ENCODE results near the gene TLE1.
"Not testable (repeated sequence)": the region's sequence is repeated elsewhere in the genome, so short reads cannot be mapped to it uniquely, and the experiment has no call there.

TLE1 gene

DNA sequence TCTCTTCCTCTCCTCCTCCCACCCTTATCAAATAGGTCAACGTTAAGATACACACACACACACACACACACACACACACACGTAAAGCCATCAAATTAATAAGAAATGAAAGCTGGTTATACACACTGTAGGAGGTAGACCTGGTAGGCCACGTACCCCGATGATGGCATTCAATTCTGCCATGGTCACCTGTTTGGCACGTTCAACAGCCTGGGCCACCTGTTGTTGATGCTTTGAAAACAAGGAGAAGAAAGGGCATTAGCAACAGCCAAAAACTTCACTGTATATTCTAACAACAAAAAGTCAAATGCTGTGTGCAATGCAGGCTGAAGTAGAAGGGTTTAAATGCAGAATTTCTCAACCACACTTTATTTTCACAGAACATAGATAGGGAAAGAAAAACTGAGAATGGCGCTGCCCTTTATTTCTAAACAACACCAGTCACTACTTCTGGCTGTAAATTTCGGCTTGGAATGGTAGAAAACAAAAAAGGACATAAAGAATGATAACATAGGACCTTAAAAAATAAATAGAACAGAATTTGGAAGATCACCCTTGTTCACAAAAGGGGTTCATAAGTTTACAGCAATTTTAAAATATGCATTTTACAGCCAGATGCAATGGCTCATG is 37.2 kb downstream of the TLE1 start:
- DNase-seq (ENCODE audit: low spot score) = no peak

DNA sequence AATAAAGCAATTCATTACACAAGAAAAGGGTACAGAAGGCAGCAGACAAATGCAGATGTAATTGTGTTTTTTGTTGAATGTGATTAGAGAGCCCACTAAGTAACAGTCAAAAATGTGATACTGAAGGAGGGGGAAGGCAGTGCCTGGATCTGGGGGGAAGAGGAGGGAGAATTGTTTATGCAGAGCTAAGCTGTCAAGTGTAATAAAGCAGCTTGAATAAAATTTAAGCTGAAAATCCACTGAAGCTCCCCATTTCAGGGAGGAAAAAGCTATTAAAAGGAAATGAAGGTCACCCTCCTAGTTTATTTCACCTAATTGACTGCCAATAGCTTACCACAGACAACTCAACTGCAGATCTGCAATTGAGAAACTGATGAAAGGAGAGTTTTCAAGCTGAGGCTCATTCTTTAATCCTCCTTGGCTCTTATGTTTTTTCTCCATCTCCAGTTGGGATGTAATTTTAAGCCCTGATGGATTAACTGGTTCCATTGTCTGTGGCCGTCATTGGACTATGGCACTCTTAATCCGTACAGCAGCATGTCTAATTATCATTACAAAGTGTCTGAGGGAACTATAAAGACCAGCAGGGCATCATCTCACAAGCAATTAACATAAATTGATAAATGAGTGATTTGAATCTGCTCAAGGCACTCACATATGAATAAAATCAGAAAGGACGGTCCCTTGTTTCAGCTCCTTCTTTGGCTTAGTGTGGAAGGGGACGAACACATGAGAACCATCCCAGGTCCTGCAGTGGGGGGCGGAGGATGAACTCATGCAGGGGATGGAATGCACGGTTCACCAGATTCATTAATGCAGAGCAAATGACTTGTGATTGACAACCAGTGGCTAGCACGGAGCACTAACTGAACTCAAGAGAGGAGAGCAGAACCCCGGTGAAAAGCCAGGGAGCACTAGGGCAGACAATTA is 38.5 kb downstream of the TLE1 start:
- DNase-seq (ENCODE audit: low spot score) = no peak

DNA sequence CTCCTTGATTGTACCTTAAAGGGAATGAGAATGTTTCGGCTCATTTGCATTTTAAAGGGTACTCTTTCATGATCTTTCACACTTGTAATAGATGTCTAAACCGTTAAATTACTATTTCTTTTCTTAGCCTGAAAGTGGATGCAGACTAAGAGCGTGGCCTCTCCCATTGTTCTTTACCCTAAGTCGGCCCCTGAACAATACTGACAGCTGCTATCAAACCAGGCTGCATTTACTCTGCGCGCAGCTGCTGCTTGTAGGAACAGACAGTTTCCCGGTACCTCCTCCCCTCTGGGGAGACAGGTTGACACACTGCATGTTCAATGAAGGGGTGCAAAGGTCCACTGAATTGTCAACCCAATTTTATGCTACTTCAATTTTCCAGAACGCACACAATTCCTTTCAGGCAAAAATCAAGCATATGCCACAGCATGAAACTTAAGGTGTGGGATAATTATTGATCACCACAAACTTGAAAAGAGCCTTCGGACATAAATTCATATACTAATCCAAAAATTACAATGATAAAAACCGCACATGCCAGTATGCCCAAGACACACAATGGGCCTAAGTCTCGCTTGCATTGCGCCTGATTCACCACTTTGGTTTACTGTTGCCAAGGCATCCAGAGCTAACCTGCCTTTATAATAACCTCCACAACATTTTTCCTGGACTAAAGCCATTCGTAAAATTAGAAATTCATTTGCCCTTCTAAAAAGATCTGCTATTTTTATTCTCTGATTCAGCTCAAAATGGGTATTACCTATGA is 39.7 kb downstream of the TLE1 start:
- no peak for DNase-seq (ENCODE audit: low spot score)

DNA sequence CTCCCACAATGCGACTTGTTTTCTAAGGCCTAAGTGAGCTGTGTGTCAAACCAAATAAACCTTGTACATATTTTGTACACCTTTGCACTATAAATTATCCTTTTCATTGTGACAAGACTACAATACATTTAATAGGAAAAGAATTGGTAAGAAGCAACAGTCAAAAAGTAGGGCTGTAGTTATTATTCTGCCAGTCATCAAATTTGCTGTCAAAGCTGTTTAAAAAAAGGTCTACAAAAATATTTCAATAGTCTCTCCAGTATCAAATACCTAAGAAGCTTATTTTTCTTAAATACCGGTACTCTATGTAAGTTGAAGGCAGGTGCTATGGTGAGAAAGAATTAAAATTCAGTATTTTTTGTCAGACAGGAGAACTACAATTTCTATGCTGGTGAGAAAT is 40.5 kb downstream of the TLE1 start:
- no peak for DNase-seq (ENCODE audit: low spot score)

DNA sequence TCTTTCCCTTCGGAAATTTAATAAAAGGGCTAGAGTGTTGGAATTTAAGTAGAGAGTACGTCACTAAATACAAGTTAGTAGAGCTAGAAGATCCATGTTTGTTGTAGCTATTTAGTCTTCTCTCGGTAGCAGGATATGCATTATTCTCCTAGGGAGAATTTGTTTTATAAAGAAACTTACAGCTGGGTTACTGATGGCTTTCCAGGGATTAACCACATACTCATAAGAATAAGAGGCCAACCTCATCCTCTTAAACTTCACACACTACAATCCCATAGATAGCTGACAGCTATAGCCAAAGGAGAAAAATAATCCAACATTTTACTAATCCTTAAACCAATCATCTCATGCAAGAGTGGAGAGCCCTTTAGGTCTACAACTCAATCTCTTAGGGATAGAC is 43.0 kb downstream of the TLE1 start:
- no peak for DNase-seq (ENCODE audit: low spot score)

DNA sequence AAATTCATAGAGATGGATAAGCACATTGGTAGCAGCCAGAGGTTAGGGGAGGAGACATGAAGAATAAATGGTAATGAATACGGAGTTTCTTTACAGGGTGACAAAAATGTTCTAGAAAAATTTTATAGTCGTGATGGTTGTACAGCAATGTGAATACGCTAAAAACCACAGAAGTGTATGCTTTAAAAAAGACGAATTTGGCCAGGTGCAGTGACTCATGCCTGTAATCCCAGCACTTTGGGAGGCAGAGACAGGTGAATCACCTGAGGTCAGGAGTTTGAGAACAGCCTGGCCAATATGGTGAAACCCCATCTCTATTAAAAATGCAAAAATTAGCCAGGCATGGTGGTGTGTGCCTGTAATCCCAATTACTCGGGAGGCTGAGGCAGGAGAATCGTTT is 44.8 kb downstream of the TLE1 start:
- DNase-seq (ENCODE audit: low spot score) = not testable (repeated sequence)

DNA sequence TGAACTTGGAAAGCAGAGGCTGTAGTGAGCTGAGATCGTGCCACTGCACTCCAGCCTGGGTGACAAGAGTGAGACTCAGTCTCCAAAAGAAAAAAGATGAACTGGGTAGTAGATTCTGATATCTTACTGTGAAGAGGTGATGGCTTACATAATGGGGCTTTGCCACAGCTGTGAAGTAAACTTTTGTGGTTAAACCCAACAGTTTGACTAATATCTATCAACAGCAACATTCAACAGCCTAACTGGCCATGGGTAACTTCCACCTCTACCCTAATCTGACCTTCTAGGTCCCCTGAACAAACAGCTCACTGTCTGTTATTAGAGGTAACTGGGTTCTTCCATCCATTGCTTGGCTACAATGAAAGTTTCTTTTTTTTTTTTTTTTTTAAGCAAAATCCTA is 52.1 kb downstream of the TLE1 start:
- DNase-seq (ENCODE audit: low spot score) = no peak

DNA sequence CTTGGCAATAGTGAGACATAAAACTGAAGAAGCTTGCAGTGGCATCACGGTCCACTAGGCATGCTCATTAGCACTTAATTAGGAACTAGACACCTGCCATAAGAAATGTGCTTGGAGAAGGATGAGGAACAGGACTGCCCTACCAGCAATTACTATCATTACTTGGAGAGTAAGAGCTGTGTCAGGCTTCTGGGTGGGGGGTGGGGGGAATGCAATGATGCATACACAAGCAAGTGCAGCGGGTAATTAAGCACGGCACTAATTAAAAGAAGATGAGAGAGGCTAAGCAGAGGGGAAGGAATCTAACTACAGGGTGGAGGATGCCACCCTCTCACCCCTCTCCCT is 53.1 kb downstream of the TLE1 start:
- no peak for DNase-seq (ENCODE audit: low spot score)

DNA sequence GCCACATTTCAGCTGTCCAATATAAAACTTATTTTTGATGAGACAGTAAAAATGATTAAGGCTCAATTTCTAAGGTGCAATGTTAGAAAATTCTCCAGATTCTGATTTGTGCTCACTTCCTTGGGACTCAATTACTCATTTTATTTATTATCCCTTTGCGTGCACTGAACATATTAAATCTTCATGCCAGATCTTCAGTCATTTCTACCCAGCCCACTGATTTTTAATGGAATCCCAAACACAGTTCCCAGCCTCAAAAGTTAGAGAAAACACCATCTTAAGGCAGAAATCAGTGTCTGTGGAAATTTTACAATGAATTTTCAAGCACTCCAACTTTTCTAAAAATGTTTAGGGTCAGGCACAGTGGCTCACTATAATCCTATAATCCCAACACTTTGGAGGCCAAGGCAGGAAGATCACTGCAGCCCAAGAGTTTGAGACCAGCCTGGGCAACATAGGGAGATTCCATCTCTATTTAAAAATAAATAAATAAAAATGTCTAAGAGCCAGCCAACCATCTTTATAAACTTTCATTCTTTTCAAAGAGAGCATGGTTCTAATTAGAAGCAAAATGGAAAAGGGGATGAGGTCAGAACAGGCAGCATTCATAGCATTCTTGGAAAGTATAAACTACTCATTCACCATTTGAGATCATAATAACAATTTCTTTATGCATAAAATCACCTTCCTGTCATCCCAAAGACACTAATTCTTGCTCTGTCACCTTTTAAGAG is 53.7 kb downstream of the TLE1 start:
- no peak for DNase-seq (ENCODE audit: low spot score)

DNA sequence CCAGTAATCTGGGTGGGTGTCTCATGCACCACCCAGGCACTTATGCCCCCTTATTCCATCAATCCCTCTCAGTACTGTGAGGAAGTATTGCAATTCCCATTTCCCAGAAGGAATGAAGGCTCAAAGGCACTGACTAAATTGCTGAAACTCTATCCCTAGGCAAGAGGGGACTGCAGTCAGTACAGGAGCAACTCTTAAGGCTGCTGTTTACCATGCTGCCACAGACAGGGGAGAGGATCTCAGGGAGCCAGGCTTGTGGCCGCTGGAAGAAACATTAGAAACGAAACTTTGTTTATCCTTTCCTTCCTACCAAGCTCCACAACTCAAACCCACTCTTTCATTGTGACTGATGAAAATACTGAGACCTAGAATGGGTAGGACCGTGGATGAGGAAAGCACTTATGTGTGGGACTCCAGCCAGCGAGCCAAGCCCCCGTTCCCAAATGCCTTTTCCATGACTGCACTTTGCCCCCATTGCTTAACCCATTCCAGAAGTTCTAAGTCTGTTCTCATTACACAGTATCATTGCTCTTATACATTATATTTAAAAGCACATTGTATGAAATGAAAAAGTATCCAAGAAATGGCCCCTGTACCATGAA is 54.3 kb downstream of the TLE1 start:
- DNase-seq (ENCODE audit: low spot score) = no peak

DNA sequence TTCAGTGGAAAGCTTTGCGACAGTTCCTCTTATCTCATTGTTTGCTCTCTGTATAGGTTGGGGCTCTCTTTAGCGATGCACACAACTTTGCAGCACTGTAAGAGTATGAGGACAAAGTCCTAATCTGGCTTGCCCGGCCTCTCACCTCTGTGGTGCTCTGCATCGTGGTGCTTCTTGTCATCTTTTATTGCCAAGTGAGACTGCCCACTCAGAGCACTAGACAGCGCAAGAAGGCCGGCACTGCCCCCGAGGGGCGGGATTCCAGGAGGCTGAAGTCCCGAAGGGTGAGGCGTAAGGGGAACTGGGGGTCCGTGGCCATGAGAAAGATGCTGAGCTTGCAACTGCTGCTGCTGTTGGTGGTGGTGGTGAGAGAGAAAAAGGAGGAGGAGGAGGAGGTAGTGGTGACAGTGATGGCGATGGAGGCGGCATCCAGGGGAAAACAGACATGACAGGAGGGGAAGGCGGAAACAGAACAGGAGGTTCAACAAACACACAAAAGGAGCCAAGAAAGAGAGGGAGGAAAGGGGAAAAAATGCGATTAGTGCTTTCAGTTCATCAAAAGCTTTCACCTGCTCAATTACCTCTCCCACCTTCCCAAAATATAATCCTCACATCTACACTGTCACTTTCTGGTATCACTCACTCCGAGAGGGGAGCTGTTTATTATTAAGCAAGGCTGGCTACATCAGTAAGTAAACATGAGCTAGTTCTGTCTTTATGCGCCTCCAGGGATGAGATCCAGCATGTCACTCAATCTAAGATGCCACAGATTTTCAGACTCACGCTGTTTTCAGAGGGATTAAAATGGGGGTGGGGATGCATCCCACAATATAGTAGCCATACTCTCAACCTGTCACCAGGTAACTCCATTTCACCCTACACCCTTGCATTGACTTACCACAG is 55.1 kb downstream of the TLE1 start:
- no peak for DNase-seq (ENCODE audit: low spot score)

DNA sequence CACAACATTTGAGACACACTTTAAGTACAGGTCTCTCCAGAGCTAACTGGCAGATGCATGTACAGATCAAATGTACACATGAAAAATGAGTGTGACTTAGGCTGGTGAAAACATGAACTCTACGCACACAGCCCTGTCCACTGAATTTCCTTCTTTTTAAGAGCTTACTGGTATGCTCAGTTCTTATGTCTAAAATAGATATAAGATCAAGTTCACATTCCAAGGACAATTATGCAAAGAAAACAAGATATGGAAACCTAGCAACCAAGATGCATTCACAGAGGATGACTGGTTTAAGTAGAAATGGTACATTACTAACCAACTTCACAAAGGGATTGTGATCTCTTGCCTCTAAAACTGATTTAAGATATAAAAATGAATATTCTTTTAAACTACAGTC is 56.7 kb downstream of the TLE1 start:
- DNase-seq (ENCODE audit: low spot score) = no peak

DNA sequence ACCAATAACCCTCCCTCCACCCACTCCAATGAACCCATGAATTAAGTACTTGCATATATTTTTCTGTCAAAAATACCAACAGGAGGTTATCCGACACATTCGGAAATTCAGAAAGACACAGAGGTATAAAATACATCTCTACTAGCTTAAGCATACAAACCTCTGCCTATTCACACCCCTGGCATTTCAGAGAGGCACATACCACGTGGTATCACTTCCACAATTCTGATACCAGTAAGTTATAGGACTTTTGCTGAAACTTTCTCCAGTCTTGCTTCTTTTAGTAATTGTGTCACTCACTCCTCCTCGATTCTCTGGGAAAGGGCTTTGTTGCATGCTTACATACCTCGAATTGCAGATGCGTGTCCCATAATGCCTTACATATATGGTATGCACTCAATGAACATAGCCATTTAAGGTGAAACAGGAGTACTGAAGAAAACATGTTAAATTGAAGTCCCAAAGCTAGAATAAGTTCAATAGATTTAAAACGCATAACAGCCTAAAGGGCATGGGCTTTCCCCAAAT is 58.1 kb downstream of the TLE1 start:
- DNase-seq (ENCODE audit: low spot score) = no peak

DNA sequence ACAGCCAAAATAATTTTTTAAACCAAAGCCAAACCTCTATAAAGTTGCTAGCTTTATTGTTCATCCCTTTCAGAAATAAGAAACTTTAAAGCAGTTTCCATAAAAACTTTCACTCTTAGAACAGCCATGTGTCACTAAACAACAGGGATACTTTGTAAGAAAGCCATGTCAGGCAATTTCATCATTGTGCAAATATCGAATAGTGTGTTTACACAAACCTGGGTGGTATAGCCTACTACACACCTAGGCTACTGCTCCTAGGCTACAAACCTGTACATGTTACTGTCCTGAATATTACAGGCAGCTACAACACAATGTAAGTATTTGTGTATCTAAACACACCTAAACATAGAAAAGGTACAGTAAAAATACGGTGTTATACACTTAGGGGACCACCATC is 59.9 kb downstream of the TLE1 start:
- DNase-seq (ENCODE audit: low spot score) = no peak

DNA sequence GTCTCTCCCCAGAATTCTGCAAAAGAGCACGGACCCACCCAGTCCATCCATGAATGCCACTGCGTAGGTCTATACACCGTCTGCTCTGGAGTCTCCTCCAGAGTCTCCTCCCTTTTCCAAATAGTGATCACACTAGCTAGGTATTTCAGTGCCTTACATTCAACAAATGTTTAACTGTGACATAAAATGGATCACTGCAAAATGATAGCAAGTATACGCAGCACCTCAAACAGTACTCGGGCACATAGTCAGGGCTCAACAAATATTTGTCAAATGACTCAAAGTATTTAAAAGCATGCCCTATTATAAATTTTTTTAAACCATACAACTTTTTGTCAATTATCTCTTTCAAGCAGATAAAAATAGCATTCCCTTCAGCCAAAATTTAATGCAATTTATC is 60.5 kb downstream of the TLE1 start:
- DNase-seq (ENCODE audit: low spot score) = no peak

DNA sequence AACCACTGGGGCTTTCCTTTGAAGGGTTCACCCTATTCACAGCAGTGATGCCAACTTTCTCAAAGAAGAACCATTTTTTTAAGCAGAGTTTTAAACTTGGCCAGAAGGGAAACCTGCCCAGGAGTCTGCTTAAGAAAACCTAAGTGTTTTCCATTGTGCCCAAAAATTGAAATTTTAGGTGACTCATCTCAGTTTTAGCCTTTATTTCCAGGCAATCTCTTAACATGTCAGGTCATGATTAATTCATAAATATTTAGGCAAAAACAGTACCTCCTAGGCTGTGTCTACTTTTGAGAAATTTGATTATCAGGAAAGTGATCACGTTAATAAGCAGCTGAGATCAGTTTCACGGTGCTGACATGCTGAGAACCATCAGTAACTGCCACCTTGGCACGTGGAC is 61.9 kb downstream of the TLE1 start:
- no peak for DNase-seq (ENCODE audit: low spot score)

DNA sequence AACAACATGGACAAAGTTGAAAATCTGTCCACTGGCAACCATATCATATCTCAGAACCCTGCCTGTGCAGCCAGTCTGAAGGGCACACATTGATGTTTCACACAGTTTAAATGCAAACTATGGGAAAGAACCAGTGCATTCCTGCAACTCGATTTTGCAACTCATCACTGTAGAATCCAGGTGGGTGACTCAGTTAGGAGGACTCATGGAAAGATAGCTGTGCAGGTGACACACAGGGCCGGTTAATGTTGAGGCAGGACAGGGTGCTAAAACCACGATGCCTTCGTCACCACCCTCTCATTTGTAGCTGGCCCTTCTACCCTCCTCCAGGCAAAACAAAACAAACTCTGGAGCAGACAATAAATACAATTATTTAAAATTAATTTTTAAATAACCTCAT is 62.8 kb downstream of the TLE1 start:
- no peak for DNase-seq (ENCODE audit: low spot score)

DNA sequence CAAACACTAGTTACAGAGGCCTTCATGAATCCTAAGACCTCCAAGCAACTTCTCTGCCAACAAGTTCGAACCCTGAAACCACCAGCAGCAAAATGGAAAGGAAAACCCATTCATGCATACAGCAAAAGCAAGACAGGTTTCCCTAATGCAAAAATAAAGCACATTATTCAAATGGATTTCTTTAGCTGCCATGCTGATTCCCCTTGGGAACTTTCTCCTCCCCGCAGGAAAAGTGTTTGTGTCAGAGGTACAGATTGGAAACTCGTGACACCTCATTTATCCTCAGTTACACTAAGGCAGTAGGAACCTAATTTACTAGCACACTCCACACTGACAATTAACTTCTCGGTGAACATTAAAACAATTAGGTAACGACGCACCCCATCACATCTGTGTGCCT is 63.4 kb downstream of the TLE1 start:
- no peak for DNase-seq (ENCODE audit: low spot score)

DNA sequence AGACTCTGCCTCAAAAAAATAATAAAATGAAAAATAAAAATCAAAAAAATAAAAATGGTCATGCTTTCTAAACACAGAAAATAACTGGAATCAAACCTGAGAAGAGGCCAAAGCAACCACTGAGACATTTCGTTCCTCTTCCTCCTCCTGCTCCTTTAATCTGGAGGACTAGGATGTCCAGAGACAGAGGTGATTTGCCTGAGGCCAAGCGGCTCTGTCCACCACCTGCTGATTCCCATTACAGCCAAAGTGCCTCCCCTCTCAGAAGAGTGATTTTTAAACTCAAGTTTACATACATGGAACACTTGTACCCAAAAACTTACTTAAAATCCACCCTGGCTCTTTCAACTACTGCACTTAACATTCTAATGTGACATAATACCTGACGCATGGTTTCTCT is 65.6 kb downstream of the TLE1 start:
- DNase-seq (ENCODE audit: low spot score) = no peak

DNA sequence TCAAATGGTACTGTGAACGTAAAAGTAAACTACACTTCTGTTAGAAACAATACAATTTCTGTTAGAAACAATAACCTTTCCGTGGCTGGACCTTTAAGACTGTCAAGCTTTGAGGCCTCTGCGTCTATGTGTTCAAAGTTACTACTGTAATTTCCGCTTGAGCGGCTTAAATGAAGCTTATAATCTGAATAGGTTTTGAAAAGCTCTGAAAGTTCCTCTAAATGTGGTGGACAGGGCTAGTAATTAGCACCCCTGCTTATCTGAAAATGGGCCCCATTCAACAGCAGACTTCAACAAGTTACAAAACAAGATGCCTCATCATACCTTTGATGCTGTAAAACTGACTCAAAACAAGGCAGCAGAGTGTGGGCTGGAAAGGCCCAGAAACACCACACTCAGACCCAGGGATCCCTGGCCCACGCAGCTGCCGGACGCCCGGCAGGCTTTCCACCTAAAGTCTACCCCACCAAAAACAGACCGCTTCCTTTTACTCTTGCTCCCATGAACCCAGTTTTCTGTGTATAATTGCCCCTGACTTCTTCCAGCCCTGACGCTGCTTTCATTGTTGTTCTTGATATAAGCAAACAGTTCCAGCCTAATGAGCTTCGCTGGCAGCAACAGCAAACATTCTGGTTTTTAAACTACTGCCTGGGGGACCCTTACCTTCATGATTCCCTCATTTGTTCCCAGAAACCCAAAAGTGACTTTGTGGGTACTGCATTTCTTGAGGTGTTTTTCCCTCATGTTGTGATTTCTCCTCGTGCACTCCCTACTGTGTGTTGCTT is 66.7 kb downstream of the TLE1 start:
- no peak for DNase-seq (ENCODE audit: low spot score)
